GM12891 (cell line): ENCODE results near the gene TAF10.

Experiments
- DNase-seq: peaks from one replicate; pipeline ENCODE4 v3.0.0; 2011; ENCODE audit warnings: low spot score; ENCODE audit not compliant: insufficient read length
- FAIRE-seq: peaks from 2 replicates; lab custom pipeline; 2011; peaks lifted over from hg19 to GRCh38; lab: Jason Lieb, UNC
- PAX5 ChIP-seq: IDR thresholded peaks from 2 replicates; pipeline ENCODE4 v1.6.1; 2011; ENCODE audit warnings: low read length, moderate library complexity, mild to moderate bottlenecking; ENCODE audit not compliant: insufficient read depth, severe bottlenecking
- POLR2A ChIP-seq: IDR thresholded peaks from 2 replicates; pipeline ENCODE4 v1.6.1; 2011; ENCODE audit warnings: low read depth, low read length, control low read depth
- POLR2AphosphoS5 ChIP-seq: IDR thresholded peaks from 2 replicates; pipeline ENCODE4 v1.6.1; 2011; ENCODE audit warnings: low read depth, low read length, control low read depth
- POU2F2 ChIP-seq: IDR thresholded peaks from 2 replicates; pipeline ENCODE4 v1.6.1; 2011; ENCODE audit warnings: low read depth, mild to moderate bottlenecking, control low read depth, low read length, moderate library complexity
- SPI1 ChIP-seq: IDR thresholded peaks from 2 replicates; pipeline ENCODE4 v1.6.1; 2011; ENCODE audit warnings: low read depth, low read length, control low read depth
- TAF1 ChIP-seq: IDR thresholded peaks from 2 replicates; pipeline ENCODE4 v1.6.1; 2011; ENCODE audit warnings: low read depth, low read length, control low read depth

The TAF10 gene

GRCh38 chr11:6640985-6641701 is 29.1 kb upstream of the TAF10 start:
- TF ChIP-seq PAX5, result no peak
- no peak for TF ChIP-seq TAF1
- no peak for TF ChIP-seq POU2F2
- no peak for TF ChIP-seq POLR2A
- TF ChIP-seq POLR2AphosphoS5, result no peak
- no peak for TF ChIP-seq SPI1
- DNase-seq (no peak), FAIRE-seq (no peak)

DNA sequence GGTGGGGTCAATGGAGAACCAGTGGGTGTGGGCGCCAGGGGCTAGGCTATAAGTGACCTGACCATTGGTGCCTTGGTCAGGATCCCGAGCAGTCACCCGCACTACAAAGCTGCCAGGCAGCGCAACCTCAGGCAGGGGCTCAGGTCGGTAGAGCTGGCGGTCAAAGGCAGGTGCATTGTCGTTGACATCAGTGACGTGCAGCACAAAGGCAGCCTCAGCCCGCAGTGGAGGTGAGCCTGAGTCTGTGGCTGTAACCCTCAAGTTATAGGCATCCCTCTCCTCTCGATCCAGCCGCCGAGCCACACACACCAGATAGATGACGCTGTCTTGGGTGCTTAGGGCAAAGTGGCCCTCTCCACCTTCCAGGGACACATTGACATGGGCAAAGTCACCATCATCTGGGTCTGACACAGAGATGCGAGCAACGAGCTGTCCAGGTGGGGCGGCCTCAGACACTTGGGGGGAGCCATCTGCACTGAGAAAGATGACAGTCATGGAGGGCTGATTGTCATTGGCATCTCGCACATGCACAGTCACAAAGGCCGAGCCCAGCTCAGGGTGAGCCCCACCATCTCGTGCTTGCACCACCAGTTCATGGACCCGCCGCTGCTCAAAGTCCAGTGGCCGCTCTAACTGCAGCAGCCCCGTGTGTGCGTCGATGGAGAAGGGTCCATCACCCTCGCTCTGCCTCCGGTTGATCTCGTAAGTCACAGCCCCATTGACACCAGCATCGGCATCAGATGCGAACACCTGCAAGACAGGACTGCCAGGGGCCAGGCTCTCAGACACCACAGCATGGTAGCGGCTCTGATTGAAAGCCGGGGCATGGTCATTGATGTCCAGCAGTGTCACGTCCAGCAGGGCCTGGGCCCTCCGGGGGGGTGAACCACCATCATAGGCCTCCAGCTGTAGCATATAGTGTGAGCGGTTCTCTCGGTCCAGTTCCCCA is 28.3 kb upstream of the TAF10 start:
- FAIRE-seq, result no peak

DNA sequence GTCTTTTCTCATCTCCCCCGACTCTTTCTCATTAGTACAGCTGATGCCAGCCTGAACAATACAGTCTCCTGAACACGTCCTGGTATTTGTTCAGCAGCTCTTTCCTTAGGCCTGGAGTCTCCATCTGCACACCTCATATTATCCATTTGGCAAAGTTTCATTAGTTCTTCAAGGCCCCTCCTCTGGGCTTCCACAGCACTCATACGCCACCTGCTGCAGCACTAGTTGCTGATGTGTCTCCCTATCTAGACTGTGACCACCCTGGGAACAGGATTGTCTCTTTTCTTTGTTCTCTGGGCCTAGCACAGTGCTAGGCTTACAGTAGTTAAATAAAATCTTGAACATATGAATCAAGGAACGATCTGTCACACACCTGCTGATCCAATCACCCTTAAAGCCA is 26.4 kb upstream of the TAF10 start:
- no peak for TF ChIP-seq POU2F2
- no peak for TF ChIP-seq PAX5
- TF ChIP-seq POLR2A, result no peak
- DNase-seq, result no peak
- FAIRE-seq, result no peak

More for the DNA sequence above, 28.3 kb upstream of the TAF10 start:
- DNase-seq, result no peak
- TF ChIP-seq POLR2AphosphoS5 (no peak), POU2F2 (no peak), SPI1 (no peak), POLR2A (no peak), TAF1 (no peak), PAX5 (no peak)

- FAIRE-seq (no peak), DNase-seq (no peak)
- TF ChIP-seq POLR2A (no peak), POU2F2 (no peak), PAX5 (no peak), TAF1 (no peak), SPI1 (no peak), POLR2AphosphoS5 (no peak)
Observed at GRCh38 chr11:6637871-6638270, 25.9 kb upstream of the TAF10 start.

DNA sequence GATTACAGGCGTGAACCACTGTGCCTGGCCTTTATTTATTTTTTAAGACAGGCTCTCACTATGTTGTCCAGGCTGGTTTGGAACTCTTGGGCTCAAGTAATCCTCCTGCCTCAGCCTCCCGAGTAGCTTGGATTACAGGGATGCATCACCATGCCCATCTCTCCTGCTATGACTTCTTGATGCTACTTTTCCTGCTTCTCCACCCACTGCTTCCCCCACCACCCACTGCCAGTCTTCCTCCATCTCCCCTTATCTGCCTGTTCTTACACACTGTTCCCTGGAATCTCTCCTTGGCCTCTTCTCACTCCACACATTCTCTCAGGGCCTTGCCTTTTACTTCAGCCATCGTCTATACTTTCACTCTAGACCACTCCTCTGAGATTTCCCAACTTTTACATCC is 24.5 kb upstream of the TAF10 start:
- TF ChIP-seq POLR2A (no peak), POLR2AphosphoS5 (no peak), POU2F2 (no peak), PAX5 (no peak), SPI1 (no peak), TAF1 (no peak)
- no peak for FAIRE-seq
- DNase-seq, result no peak

DNA sequence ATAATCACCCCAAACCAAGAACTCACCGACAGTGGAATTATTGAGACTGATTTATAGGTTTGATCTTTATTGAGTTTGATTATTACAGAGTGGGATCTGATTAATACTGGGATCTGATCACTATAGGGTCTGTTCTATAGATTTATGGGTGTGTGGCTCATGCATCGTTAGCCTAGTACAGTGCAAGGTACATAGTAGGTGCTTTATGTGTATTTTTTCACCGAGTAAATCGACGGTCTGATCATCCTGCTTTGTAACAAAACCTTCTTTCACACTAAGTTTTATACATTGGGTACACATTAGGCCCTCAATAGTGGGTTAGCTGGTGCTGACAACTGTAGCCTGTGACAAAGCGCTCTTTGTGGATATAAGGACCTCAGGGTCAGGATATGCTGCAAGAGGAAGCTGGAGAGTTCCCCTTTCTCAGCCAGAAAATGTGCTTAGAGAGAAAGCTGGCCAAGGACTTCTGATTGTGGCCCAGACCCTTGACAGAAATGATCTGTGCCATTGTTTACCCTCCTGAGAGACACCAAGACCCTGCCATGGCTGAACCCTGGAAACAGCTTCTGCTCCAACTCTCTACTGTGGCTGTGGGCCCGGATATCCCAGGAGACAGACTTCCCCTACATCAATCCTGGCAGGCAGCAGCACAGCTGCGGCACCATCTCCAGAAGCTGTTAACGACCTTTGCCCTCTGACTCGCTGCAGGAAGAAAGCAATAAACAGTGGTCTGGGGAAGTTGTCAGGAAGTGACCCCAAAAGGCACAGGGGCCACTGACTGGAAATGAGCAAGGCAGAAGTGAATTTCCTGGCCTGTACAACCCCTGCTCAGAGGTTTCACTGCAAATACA is 23.3 kb upstream of the TAF10 start:
- TF ChIP-seq POU2F2, result no peak
- TF ChIP-seq SPI1, result no peak
- no peak for TF ChIP-seq TAF1
- no peak for TF ChIP-seq POLR2A
- TF ChIP-seq POLR2AphosphoS5, result no peak
- no peak for TF ChIP-seq PAX5
- FAIRE-seq (peak; percentile 65), DNase-seq (no peak)

DNA sequence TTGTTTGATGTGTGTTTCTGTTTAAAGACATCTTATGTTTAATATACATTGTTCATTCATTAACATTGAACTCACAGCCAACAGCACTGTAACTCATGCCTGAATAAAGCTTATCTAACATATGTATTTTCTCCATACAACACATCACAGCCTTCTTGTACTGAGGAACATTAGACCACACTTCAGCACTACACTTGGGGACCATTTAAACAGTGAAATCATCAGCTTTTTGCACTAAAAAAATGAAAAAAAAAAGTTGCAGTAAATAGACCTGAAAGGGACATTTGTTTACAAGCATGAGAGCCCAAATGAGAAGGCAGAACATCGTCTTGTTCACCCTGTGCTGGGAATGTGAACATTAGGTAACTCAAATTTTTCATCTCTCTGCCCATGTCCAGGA is 22.5 kb upstream of the TAF10 start:
- FAIRE-seq (no peak), DNase-seq (no peak)
- TF ChIP-seq POLR2AphosphoS5 (no peak), PAX5 (no peak), POU2F2 (no peak), SPI1 (no peak), TAF1 (no peak), POLR2A (no peak)

- DNase-seq, result no peak
- no peak for TF ChIP-seq TAF1
- no peak for TF ChIP-seq SPI1
- no peak for TF ChIP-seq POLR2AphosphoS5
- TF ChIP-seq POLR2A, result no peak
- no peak for TF ChIP-seq POU2F2
- TF ChIP-seq PAX5, result no peak
- no peak for FAIRE-seq
Observed at GRCh38 chr11:6633422-6634408, 21.7 kb upstream of the TAF10 start.
